Glutamatergic neuron (in vitro differentiated cells): ENCODE results near the gene CHD6. TPM values are rescaled to one million over a fixed set of nuclear protein-coding genes. Genes with fewer than 3 reads are reported as not detected.

ENCODE experiments used
- DNase-seq: peaks from one replicate; pipeline ENCODE4 v3.0.0; 2022
- H3K27ac Mint-ChIP-seq: one replicate; pipeline ENCODE4 v1.8.0; 2020; ENCODE audit warnings: mild to moderate bottlenecking, mixed read lengths, inconsistent platforms; ENCODE audit not compliant: unreplicated experiment
- H3K27me3 Mint-ChIP-seq: one replicate; pipeline ENCODE4 v1.8.0; 2020; ENCODE audit warnings: mild to moderate bottlenecking, moderate library complexity, mixed read lengths, inconsistent platforms; ENCODE audit not compliant: unreplicated experiment
- H3K36me3 Mint-ChIP-seq: one replicate; pipeline ENCODE4 v1.8.0; 2020; ENCODE audit warnings: mild to moderate bottlenecking, mixed read lengths, inconsistent platforms; ENCODE audit not compliant: unreplicated experiment
- H3K4me1 Mint-ChIP-seq: one replicate; pipeline ENCODE4 v1.8.0; 2020; ENCODE audit warnings: mild to moderate bottlenecking, low read depth, mixed read lengths, inconsistent platforms; ENCODE audit not compliant: unreplicated experiment
- H3K4me3 Mint-ChIP-seq: one replicate; pipeline ENCODE4 v1.8.0; 2020; ENCODE audit warnings: mild to moderate bottlenecking, mixed read lengths, inconsistent platforms; ENCODE audit not compliant: unreplicated experiment
- H3K9me3 Mint-ChIP-seq: one replicate; pipeline ENCODE4 v1.8.0; 2020; ENCODE audit warnings: mild to moderate bottlenecking, moderate library complexity, mixed read lengths, inconsistent platforms; ENCODE audit not compliant: unreplicated experiment
- CTCF ChIP-seq: fragments of 200-600 bp; sonication (generic); IDR thresholded peaks from one replicate; pipeline ENCODE4 v1.5.0; 2021; ENCODE audit not compliant: partially characterized antibody, unreplicated experiment
- total RNA-seq: library from RNA; stranded (reverse); fragmentation: NEBNext Ultra II Directional; extraction: Animal tissue kit (Norgen Biotek cat#: 25700); gene quantifications from one replicate; pipeline ENCODE4 v1.2.1, GENCODE V29; 2021; ENCODE audit not compliant: unreplicated experiment

CHD6 gene
- total RNA-seq, 1 donor from 2014 or later: 85.6 TPM

GRCh38 chr20:41563087-41563486 lies 55.1 kb downstream of the CHD6 start:
- TF ChIP-seq CTCF: no peak
- Mint-ChIP-seq H3K27ac (no peak overlapping the region), H3K36me3 (no peaks in the 10 kb centered on the region), H3K9me3 (peaks cover 16% of the 10 kb centered on the region), H3K4me1 (peaks cover 11% of the 10 kb centered on the region), H3K27me3 (peaks cover 2% of the 10 kb centered on the region), H3K4me3 (no peak overlapping the region)
- no peak for DNase-seq

DNA sequence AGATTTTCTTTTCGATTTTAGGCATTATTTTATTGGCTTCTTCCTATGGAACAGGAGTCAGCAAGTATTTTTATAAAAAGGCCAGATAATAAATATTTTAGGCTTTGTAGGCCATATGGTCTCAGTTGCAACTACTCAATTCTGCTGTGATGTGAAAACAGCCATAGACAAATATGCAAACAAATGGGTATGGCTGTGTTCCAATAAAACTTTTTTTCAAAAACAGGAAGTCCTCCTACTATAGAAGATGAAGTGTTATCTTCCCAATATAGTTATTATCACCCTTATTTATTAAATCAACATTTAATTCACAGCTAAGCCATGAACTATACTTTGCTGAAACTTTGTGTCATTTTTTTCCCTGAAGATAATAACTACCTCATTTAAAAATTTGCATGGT lies 57.2 kb downstream of the CHD6 start:
- H3K4me3 Mint-ChIP-seq: no peak overlapping the region
- peaks cover 2% of the 10 kb centered on the region for H3K27me3 Mint-ChIP-seq
- DNase-seq: no peak
- H3K36me3 Mint-ChIP-seq: peaks cover 14% of the 10 kb centered on the region
- TF ChIP-seq CTCF: no peak
- H3K9me3 Mint-ChIP-seq: peaks cover 15% of the 10 kb centered on the region
- H3K27ac Mint-ChIP-seq: no peak overlapping the region
- H3K4me1 Mint-ChIP-seq: peaks cover 17% of the 10 kb centered on the region

GRCh38 chr20:41559658-41560057 lies 58.5 kb downstream of the CHD6 start:
- Mint-ChIP-seq H3K9me3 (peaks cover 11% of the 10 kb centered on the region), H3K27me3 (peaks cover 2% of the 10 kb centered on the region), H3K4me1 (peaks cover 17% of the 10 kb centered on the region), H3K27ac (no peak overlapping the region), H3K36me3 (peaks cover 14% of the 10 kb centered on the region), H3K4me3 (no peak overlapping the region)
- no peak for TF ChIP-seq CTCF
- DNase-seq: no peak

- H3K4me1 Mint-ChIP-seq: peaks cover 12% of the 10 kb centered on the region
- H3K27me3 Mint-ChIP-seq: peaks cover 3% of the 10 kb centered on the region
- DNase-seq: no peak
- peak overlapping the region; percentile 81 for H3K27ac Mint-ChIP-seq
- H3K4me3 Mint-ChIP-seq: no peak overlapping the region
- H3K9me3 Mint-ChIP-seq: peaks cover 11% of the 10 kb centered on the region
- no peak for TF ChIP-seq CTCF
- H3K36me3 Mint-ChIP-seq: peaks cover 24% of the 10 kb centered on the region
Observed at GRCh38 chr20:41553142-41553879, 64.9 kb downstream of the CHD6 start.

DNA sequence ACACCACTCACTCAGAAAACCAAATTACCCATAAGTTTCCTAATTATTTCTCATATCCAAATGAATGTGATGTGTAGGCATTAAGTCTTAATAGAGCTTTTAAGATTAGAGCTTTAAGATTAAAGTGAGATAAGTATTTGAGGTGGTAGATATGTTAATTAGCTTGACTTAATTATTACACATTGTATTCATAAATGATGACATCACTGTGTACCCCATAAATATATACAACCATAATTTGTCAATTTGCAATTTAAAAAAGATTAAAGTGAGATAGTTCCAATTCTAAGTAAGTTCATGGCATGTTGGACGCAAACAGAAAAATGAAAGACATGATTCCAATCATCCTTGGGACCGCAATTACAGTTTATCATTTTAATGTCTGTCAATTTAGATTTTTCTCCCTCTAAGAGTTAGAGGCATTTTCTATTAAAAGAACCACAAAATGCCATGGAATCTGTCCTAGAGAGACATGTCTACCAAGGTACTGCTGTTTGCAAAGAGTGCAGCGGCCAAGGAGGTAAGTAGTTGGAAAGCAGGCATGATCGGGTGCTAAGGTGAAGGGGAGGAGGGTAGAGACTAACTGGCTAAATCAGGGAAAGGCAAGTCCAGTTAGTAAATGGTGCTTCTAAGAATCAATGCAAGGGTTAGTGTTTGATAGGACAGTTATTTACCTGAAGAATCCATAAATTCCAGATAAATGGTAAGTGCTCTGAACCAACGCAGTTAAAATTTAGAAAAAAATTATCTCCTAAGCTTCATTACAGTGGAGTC lies 65.7 kb downstream of the CHD6 start:
- Mint-ChIP-seq H3K4me3 (no peak overlapping the region), H3K36me3 (peaks cover 24% of the 10 kb centered on the region), H3K27ac (peak overlapping the region; percentile 17), H3K9me3 (peaks cover 11% of the 10 kb centered on the region), H3K4me1 (peaks cover 6% of the 10 kb centered on the region), H3K27me3 (peaks cover 3% of the 10 kb centered on the region)
- no peak for DNase-seq
- no peak for TF ChIP-seq CTCF
